PFSK-1 (cell line): ENCODE measurements around the gene CLVS2.

ENCODE experiments used
- FOXP2 ChIP-seq: optimal IDR thresholded peaks from 2 replicates; pipeline ENCODE3; 2011; ENCODE audit warnings: borderline replicate concordance, control low read depth, inconsistent platforms; ENCODE audit not compliant: insufficient read depth; ENCODE audit errors: extremely low read length, extremely low read depth
- POLR2AphosphoS5 ChIP-seq: IDR thresholded peaks from 2 replicates; pipeline ENCODE4 v1.6.1; 2012; ENCODE audit warnings: low read depth, mild to moderate bottlenecking, control low read depth, low read length, moderate library complexity
- REST ChIP-seq, 2 experiments: IDR thresholded peaks; 2 replicates each; pipeline versions ENCODE4 v1.6.1 to v1.8.0; 2011 to 2012; ENCODE audit warnings: low read depth in 2 of 2, low read length in 2 of 2, control low read depth in 1 of 2, inconsistent platforms in 1 of 2, mild to moderate bottlenecking in 1 of 2, moderate library complexity in 1 of 2; ENCODE audit not compliant: insufficient read depth in 1 of 2
- SIN3A ChIP-seq: IDR thresholded peaks from 2 replicates; pipeline ENCODE4 v1.6.1; 2012; ENCODE audit warnings: mild to moderate bottlenecking, low read length, moderate library complexity, borderline replicate concordance; ENCODE audit not compliant: insufficient read depth
- TAF1 ChIP-seq: IDR thresholded peaks from 2 replicates; pipeline ENCODE4 v1.6.1; 2012; ENCODE audit warnings: low read length, control low read depth, borderline replicate concordance; ENCODE audit not compliant: insufficient read depth

CLVS2 gene

GRCh38 chr6:122962000-122962624 is 33.9 kb upstream of the CLVS2 start:
- no peak for TF ChIP-seq REST (IDR thresholded peaks at IDR 0.05; ENCODE audit: insufficient read depth in 1 of 2, low read depth in 2 of 2, low read length in 2 of 2)

- TF ChIP-seq REST (IDR thresholded peaks at IDR 0.05; ENCODE audit: insufficient read depth in 1 of 2, low read depth in 2 of 2, low read length in 2 of 2), result no peak
- no peak for TF ChIP-seq SIN3A
- no peak for TF ChIP-seq TAF1
- no peak for TF ChIP-seq POLR2AphosphoS5
- TF ChIP-seq FOXP2, result no peak
These were observed 26.0 kb upstream of the CLVS2 start for GRCh38 chr6:122969999-122970533.

GRCh38 chr6:122977180-122977579 is 18.9 kb upstream of the CLVS2 start:
- TF ChIP-seq REST (IDR thresholded peaks at IDR 0.05; ENCODE audit: insufficient read depth in 1 of 2, low read depth in 2 of 2, low read length in 2 of 2) (no peak), TAF1 (no peak)

- TF ChIP-seq TAF1, result no peak
- no peak for TF ChIP-seq FOXP2
- peak in 1 of 2 experiments; percentile 64; a peak in 1 of 4 replicates for TF ChIP-seq REST (IDR thresholded peaks at IDR 0.05; ENCODE audit: insufficient read depth in 1 of 2, low read depth in 2 of 2, low read length in 2 of 2)
- 0 out of 2 replicates have a peak, but pooled peaks have one; percentile 20 for TF ChIP-seq SIN3A
- peak; percentile 30; the same call in 1 of the 2 replicates for TF ChIP-seq POLR2AphosphoS5
These were observed 11.6 kb upstream of the CLVS2 start for GRCh38 chr6:122984393-122984792.

- no peak for TF ChIP-seq TAF1
- TF ChIP-seq REST (IDR thresholded peaks at IDR 0.05; ENCODE audit: insufficient read depth in 1 of 2, low read depth in 2 of 2, low read length in 2 of 2), result no peak
- TF ChIP-seq SIN3A, result no peak
- no peak for TF ChIP-seq POLR2AphosphoS5
- no peak for TF ChIP-seq FOXP2
These were observed 1.8 kb upstream of the CLVS2 start for GRCh38 chr6:122994256-122994655.
